Nephron (organoid): ENCODE measurements around the gene DOK5.
"Not testable (repeated sequence)": the region's sequence is repeated elsewhere in the genome, so short reads cannot be mapped to it uniquely, and the experiment has no call there.

Source experiments
- H3K27ac Mint-ChIP-seq, 3 experiments: 2 replicates each; pipeline ENCODE4 v1.8.0; 2020; ENCODE audit warnings: mixed read lengths in 3 of 3, mild to moderate bottlenecking in 2 of 3, moderate library complexity in 1 of 3
- H3K27me3 Mint-ChIP-seq: 2 replicates; pipeline ENCODE4 v1.8.0; 2021; ENCODE audit warnings: low read depth, mild to moderate bottlenecking, moderate library complexity, mixed read lengths
- H3K36me3 Mint-ChIP-seq: 2 replicates; pipeline ENCODE4 v1.8.0; 2020; ENCODE audit warnings: low read depth, mixed read lengths
- H3K4me1 Mint-ChIP-seq: 2 replicates; pipeline ENCODE4 v1.8.0; 2020; ENCODE audit warnings: mixed read lengths
- H3K4me3 Mint-ChIP-seq, 3 experiments: 2 replicates each; pipeline ENCODE4 v1.8.0; 2020; ENCODE audit warnings: mild to moderate bottlenecking in 3 of 3, mixed read lengths in 3 of 3, moderate library complexity in 2 of 3
- H3K9me3 Mint-ChIP-seq: 2 replicates; pipeline ENCODE4 v1.8.0; 2020; ENCODE audit warnings: mixed read lengths
- CTCF ChIP-seq, 3 experiments: fragments of 200-600 bp; sonication (generic); IDR thresholded peaks; one replicate each; pipeline ENCODE4 v1.5.0; 2021; ENCODE audit warnings: antibody characterized with exemption in 3 of 3; ENCODE audit not compliant: unreplicated experiment in 3 of 3

Gene DOK5

DNA sequence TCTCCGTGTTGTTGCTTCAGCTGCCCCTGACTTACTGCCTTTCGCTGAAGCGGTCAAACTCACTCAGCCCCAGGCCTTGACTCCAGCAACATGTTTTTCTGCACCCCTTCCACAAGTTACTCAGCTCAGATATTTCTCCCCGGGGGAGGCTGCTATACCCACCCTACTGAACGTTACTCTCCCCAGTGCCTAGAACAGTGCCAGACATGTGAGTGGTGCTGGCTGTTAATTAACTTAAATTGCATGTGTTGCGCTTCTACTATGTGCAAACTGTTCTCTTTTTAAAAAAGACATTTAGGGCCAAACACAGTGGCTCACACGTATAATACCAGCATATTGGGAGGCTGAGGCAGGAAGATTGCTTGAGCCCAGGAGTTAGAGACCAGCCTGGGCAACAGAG, 41.2 kb upstream of the DOK5 start:
- H3K4me1 Mint-ChIP-seq: no peaks in the 10 kb centered on the region
- no peaks in the 10 kb centered on the region for H3K36me3 Mint-ChIP-seq
- no peak overlapping the region for H3K4me3 Mint-ChIP-seq
- no peak for TF ChIP-seq CTCF (IDR thresholded peaks at IDR 0.05; ENCODE audit: unreplicated experiment in 3 of 3)
- H3K27me3 Mint-ChIP-seq: no peaks in the 10 kb centered on the region
- H3K9me3 Mint-ChIP-seq: no peaks in the 10 kb centered on the region
- H3K27ac Mint-ChIP-seq: no peak overlapping the region

DNA sequence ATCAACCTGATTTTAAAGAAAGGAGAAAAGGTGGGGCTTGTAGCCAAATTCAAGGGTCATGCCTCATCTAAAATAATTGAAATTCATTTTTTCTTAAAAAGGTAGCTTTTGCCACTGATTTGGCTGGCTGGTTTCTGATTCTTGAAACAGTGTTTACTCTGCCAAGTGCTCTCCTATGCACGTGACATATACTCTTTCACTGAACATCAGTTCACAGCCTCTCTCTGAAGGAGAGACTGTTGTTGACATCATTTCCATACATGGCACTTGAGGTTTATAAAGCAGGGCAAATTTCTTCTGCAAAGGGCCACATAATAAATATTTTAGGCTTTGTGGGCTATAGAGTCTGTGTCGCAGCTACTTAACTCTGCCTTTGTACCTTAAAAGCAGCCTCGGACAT, 40.4 kb upstream of the DOK5 start:
- Mint-ChIP-seq H3K4me3 (no peak overlapping the region), H3K36me3 (no peaks in the 10 kb centered on the region), H3K9me3 (no peaks in the 10 kb centered on the region), H3K4me1 (no peaks in the 10 kb centered on the region), H3K27me3 (no peaks in the 10 kb centered on the region), H3K27ac (no peak overlapping the region)
- TF ChIP-seq CTCF (IDR thresholded peaks at IDR 0.05; ENCODE audit: unreplicated experiment in 3 of 3): no peak

DNA sequence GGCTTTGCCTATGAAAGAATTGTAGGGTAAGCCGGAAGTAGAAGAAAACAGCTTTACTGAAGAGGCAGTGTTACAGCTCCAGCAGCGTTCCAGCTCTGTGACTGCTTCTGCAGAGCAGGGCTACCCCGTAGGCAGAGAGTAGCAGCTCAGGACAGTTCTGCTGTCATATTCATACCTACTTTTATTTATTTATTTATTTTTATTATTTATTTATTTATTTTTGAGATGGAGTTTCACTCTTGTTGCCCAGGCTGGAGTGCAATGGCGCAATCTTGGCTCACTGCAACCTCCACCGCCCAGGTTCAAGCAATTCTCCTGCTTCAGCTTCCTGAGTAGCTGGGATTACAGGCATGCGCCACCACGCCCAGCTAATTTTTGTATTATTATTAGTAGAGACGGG, 39.0 kb upstream of the DOK5 start:
- H3K9me3 Mint-ChIP-seq, H3K27me3 Mint-ChIP-seq, H3K4me3 Mint-ChIP-seq, H3K36me3 Mint-ChIP-seq, H3K27ac Mint-ChIP-seq, H3K4me1 Mint-ChIP-seq: not testable (repeated sequence)

DNA sequence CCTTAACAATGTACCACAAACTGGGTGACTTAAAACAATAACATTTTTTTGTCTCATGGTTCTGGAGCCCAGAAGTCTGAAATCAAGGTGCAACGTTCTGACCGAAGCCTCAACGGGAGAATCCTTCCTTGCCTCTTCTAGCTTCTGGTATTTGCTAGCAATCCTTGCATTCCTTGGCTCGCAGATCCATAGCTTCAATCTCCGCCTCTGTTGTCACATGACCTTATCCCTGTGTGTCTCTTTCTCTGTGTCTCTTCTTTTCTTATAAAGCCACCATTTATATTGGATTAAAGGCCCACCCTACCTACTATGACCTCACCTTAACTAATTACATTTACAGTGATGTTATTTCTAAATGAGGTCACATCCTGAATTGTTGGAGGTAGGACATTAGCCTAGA, 37.2 kb upstream of the DOK5 start:
- Mint-ChIP-seq H3K27ac (no peak overlapping the region), H3K4me1 (no peaks in the 10 kb centered on the region), H3K9me3 (peaks cover 4% of the 10 kb centered on the region), H3K4me3 (no peak overlapping the region), H3K27me3 (no peaks in the 10 kb centered on the region), H3K36me3 (no peaks in the 10 kb centered on the region)
- TF ChIP-seq CTCF (IDR thresholded peaks at IDR 0.05; ENCODE audit: unreplicated experiment in 3 of 3): no peak

GRCh38 chr20:54450207-54450606, 25.2 kb upstream of the DOK5 start:
- H3K36me3 Mint-ChIP-seq: no peaks in the 10 kb centered on the region
- no peak overlapping the region for H3K27ac Mint-ChIP-seq
- H3K9me3 Mint-ChIP-seq: peaks cover 6% of the 10 kb centered on the region
- no peak overlapping the region for H3K4me3 Mint-ChIP-seq
- no peaks in the 10 kb centered on the region for H3K4me1 Mint-ChIP-seq
- H3K27me3 Mint-ChIP-seq: no peaks in the 10 kb centered on the region
- TF ChIP-seq CTCF (IDR thresholded peaks at IDR 0.05; ENCODE audit: unreplicated experiment in 3 of 3): no peak

DNA sequence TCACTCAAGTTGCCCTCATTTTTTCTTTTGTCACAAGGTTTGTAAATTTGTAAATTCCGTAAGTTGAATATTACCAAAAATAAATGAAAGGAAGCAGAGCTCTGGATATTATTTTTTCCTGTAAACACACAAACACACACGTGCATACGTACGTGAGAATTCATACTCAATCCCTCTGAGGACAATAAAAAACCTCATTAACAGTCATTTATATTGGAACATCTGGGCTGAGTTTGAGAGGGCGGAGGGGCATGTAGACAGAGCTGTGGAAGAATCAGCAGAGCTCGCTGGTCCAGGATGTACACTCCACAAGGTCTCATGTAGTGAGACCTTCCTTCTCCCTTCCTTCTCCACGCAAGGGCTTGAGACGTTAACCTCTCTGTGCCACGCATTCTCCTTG, 24.2 kb upstream of the DOK5 start:
- TF ChIP-seq CTCF (IDR thresholded peaks at IDR 0.05; ENCODE audit: unreplicated experiment in 3 of 3): no peak
- H3K36me3 Mint-ChIP-seq: no peaks in the 10 kb centered on the region
- H3K4me3 Mint-ChIP-seq: no peak overlapping the region
- no peak overlapping the region for H3K27ac Mint-ChIP-seq
- no peaks in the 10 kb centered on the region for H3K27me3 Mint-ChIP-seq
- H3K9me3 Mint-ChIP-seq: peaks cover 6% of the 10 kb centered on the region
- H3K4me1 Mint-ChIP-seq: no peaks in the 10 kb centered on the region

- no peak for TF ChIP-seq CTCF (IDR thresholded peaks at IDR 0.05; ENCODE audit: unreplicated experiment in 3 of 3)
- Mint-ChIP-seq H3K36me3 (no peaks in the 10 kb centered on the region), H3K4me3 (no peak overlapping the region), H3K9me3 (peaks cover 6% of the 10 kb centered on the region), H3K4me1 (peaks cover 5% of the 10 kb centered on the region), H3K27me3 (no peaks in the 10 kb centered on the region), H3K27ac (no peak overlapping the region)
Measured at GRCh38 chr20:54452277-54452676, 23.1 kb upstream of the DOK5 start.
